SK-N-SH (cell line): ENCODE data around the gene LRRN4CL. TPM values are rescaled to one million over a fixed set of nuclear protein-coding genes. Genes with fewer than 3 reads are reported as not detected.

Experiments
- CTCF ChIA-PET: fragments of 300-600, 350-600 bp; formaldehyde crosslinking; extraction: SDS; loops from one replicate; lab custom pipeline; 2021; lab: Yijun Ruan, JAX
- POLR2A ChIA-PET: fragments of 350-600 bp; sonication (Branson Sonifier 250); formaldehyde crosslinking; extraction: SDS; loops from one replicate; lab custom pipeline; 2020; ENCODE audit warnings: antibody characterized with exemption, inconsistent platforms; lab: Yijun Ruan, JAX
- DNase-seq: peaks from one replicate; pipeline ENCODE4 v3.0.0; 2012
- H2AFZ ChIP-seq: fragments of 200-600 bp; sonication (generic); 2 replicates; pipeline ENCODE4 v1.8.1; 2016; ENCODE audit warnings: antibody characterized with exemption, mild to moderate bottlenecking, low read depth
- H3F3A ChIP-seq: fragments of 200-600 bp; sonication (generic); replicated peaks from 2 replicates; pipeline ENCODE3; 2016; ENCODE audit warnings: antibody characterized with exemption, mild to moderate bottlenecking; ENCODE audit not compliant: insufficient read depth
- H3K27ac ChIP-seq, 2 experiments: fragments of 200-500 bp in 1 of 2; fragments of 200-600 bp in 1 of 2; sonication (Bioruptor generic) in 1 of 2; sonication (generic), shearing (Covaris generic) in 1 of 2; 2 replicates each; pipeline versions ENCODE4 v1.5.1 to v1.6.1; 2014 to 2016; ENCODE audit warnings: low read depth in 2 of 2, inconsistent platforms in 1 of 2, low read length in 1 of 2, mild to moderate bottlenecking in 1 of 2, mixed read lengths in 1 of 2
- H3K27me3 ChIP-seq: fragments of 200-600 bp; sonication (generic), shearing (Covaris generic); 2 replicates; pipeline ENCODE4 v1.6.1; 2016; ENCODE audit warnings: mixed run types; ENCODE audit not compliant: insufficient read depth
- H3K36me3 ChIP-seq, 2 experiments: fragments of 200-500 bp in 1 of 2; fragments of 200-600 bp in 1 of 2; sonication (Bioruptor generic) in 1 of 2; sonication (generic) in 1 of 2; replicated peaks in 1 of 2; 2 replicates each; pipeline versions ENCODE3 to v1.5.1; 2014 to 2016; ENCODE audit warnings: low read length in 1 of 2, mild to moderate bottlenecking in 1 of 2; ENCODE audit not compliant: insufficient read depth in 2 of 2, control insufficient read depth in 1 of 2
- H3K4me1 ChIP-seq, 2 experiments: fragments of 200-500 bp in 1 of 2; fragments of 200-600 bp in 1 of 2; sonication (Bioruptor generic) in 1 of 2; sonication (generic), shearing (Covaris generic) in 1 of 2; 2 replicates each; pipeline versions ENCODE4 v1.5.1 to v1.6.1; 2014 to 2016; ENCODE audit warnings: low read depth in 1 of 2, low read length in 1 of 2, mixed run types in 1 of 2; ENCODE audit not compliant: insufficient read depth in 2 of 2, control insufficient read depth in 1 of 2
- H3K4me2 ChIP-seq: fragments of 200-600 bp; sonication (generic), shearing (Covaris generic); 2 replicates; pipeline ENCODE4 v1.6.1; 2017; ENCODE audit warnings: mixed run types
- H3K4me3 ChIP-seq, 2 experiments: fragments of 200-500 bp in 1 of 2; fragments of 200-600 bp in 1 of 2; sonication (Bioruptor generic) in 1 of 2; sonication (generic), shearing (Covaris generic) in 1 of 2; 2 replicates each; pipeline versions ENCODE4 v1.5.1 to v1.8.1; 2014 to 2016; ENCODE audit warnings: low read depth in 2 of 2, inconsistent platforms in 1 of 2, low read length in 1 of 2, mild to moderate bottlenecking in 1 of 2, mixed read lengths in 1 of 2, moderate library complexity in 1 of 2
- H3K79me2 ChIP-seq: fragments of 200-600 bp; sonication (generic); 2 replicates; pipeline ENCODE4 v1.8.1; 2017; ENCODE audit warnings: mild to moderate bottlenecking; ENCODE audit not compliant: insufficient read depth
- H3K9ac ChIP-seq: fragments of 200-600 bp; sonication (generic); 2 replicates; pipeline ENCODE4 v1.6.1; 2017; ENCODE audit warnings: mixed run types
- H3K9me2 ChIP-seq: fragments of 200-600 bp; sonication (generic); 2 replicates; pipeline ENCODE4 v1.6.1; 2017; ENCODE audit warnings: mixed run types
- H3K9me3 ChIP-seq: fragments of 200-600 bp; sonication (generic); 2 replicates; pipeline ENCODE4 v1.6.1; 2017; ENCODE audit warnings: mixed run types, mild to moderate bottlenecking, moderate library complexity
- H4K20me1 ChIP-seq: fragments of 200-600 bp; sonication (generic); 2 replicates; pipeline ENCODE4 v1.6.1; 2017; ENCODE audit warnings: mild to moderate bottlenecking, mixed run types; ENCODE audit not compliant: insufficient read depth
- EZH2phosphoT487 ChIP-seq: fragments of 200-600 bp; sonication (generic); IDR thresholded peaks from 2 replicates; pipeline ENCODE4 v1.6.1; 2017; ENCODE audit warnings: low read depth, mixed run types, mild to moderate bottlenecking, antibody characterized with exemption, moderate library complexity, borderline replicate concordance
- GABPA ChIP-seq: IDR thresholded peaks from 2 replicates; pipeline ENCODE4 v1.4.0; 2012; ENCODE audit warnings: low read depth, mild to moderate bottlenecking
- GATA2 ChIP-seq: sonication (generic); formaldehyde crosslinking; IDR thresholded peaks from 2 replicates; pipeline ENCODE4 v1.5.0; 2020; ENCODE audit warnings: mild to moderate bottlenecking, missing genetic modification reagents
- IRF3 ChIP-seq: fragments of 150-350 bp; IDR thresholded peaks from 2 replicates; pipeline ENCODE4 v1.6.1; 2016; ENCODE audit warnings: mild to moderate bottlenecking, low read depth, low read length
- MAX ChIP-seq: IDR thresholded peaks from 2 replicates; pipeline ENCODE4 v1.4.0; 2012; ENCODE audit warnings: low read depth
- MEF2A ChIP-seq: IDR thresholded peaks from 2 replicates; pipeline ENCODE4 v1.4.0; 2012; ENCODE audit warnings: low read depth, borderline replicate concordance
- POLR2AphosphoS5 ChIP-seq: IDR thresholded peaks from 2 replicates; pipeline ENCODE4 v1.6.1; 2012; ENCODE audit warnings: low read depth, low read length
- RAD21 ChIP-seq: IDR thresholded peaks from 2 replicates; pipeline ENCODE4 v1.6.1; 2012; ENCODE audit warnings: mild to moderate bottlenecking, low read length
- YY1 ChIP-seq: IDR thresholded peaks from 2 replicates; pipeline ENCODE4 v1.4.0; 2012; ENCODE audit warnings: low read depth, mild to moderate bottlenecking
- WGBS: methylation state at CpG from one replicate; pipeline ENCODE4 v1.1.6; 2017; ENCODE audit warnings: low lambda C conversion rate; 5-methylcytosine and 5-hydroxymethylcytosine counted together
- polyA plus RNA-seq, 3 experiments: library from polyadenylated mRNA; depleted of rRNA; stranded (reverse); fragments of >200 nt; gene quantifications; 2 replicates each; pipeline ENCODE4 v1.2.3, GENCODE V29; 2012

LRRN4CL gene
- polyA plus RNA-seq, 1 of the 3 experiments (the other 2 are of a cell fraction), result 0.08 TPM

- Histone ChIP-seq H3K27ac (peak overlapping the region; percentile 99), H3K4me1 (peaks cover 12 to 21% of the 10 kb centered on the region in 2 experiments; a peak in 3 of 4 replicates), H4K20me1 (peaks cover 36% of the 10 kb centered on the region), H3K9me2 (no peaks in the 10 kb centered on the region), H3K36me3 (peaks cover 36 to 48% of the 10 kb centered on the region in 2 experiments), H3F3A (peaks cover 26% of the 10 kb centered on the region), H3K4me3 (peak overlapping the region; percentile 89 to 92), H3K27me3 (no peaks in the 10 kb centered on the region), H3K9me3 (no peaks in the 10 kb centered on the region), H2AFZ (no peak overlapping the region), H3K9ac (peak overlapping the region; percentile 88), H3K79me2 (peaks cover 84% of the 10 kb centered on the region), H3K4me2 (peak overlapping the region; percentile 93)
- 2% methylated on average over 34 of the region's 51 CpGs for WGBS
- no peak for DNase-seq
- TF ChIP-seq MAX, result no peak
- 0 out of 2 replicates have a peak, but pooled peaks have one; percentile 30 for TF ChIP-seq YY1
- POLR2A ChIA-PET, result interaction anchor here (0.8 to 4.5 kb wide), 14 partner anchors 9 to 154 kb away, joined by 3 to 33 read pairs (median 11); partner anchors contain the start of genes C11orf98, CSKMT, LBHD1 and MTA2
- CTCF ChIA-PET, result interaction anchor here (0.7 to 2.3 kb wide), 6 partner anchors 20 to 100 kb away, joined by 3 to 9 read pairs (median 4); partner anchors contain the start of genes BSCL2 and TMEM179B
Observed at GRCh38 chr11:62726156-62726914, 37.0 kb upstream of the LRRN4CL start.

- Histone ChIP-seq H3K79me2 (peaks cover 84% of the 10 kb centered on the region), H3K4me2 (peak overlapping the region; percentile 93), H3K27ac (peak overlapping the region; percentile 99; a peak in 3 of 4 replicates), H3K9me3 (no peaks in the 10 kb centered on the region), H3K9ac (peak overlapping the region; percentile 88), H3F3A (peaks cover 26% of the 10 kb centered on the region), H3K36me3 (peaks cover 42 to 54% of the 10 kb centered on the region in 2 experiments), H2AFZ (no peak overlapping the region), H3K4me3 (peak overlapping the region; percentile 89 to 92), H4K20me1 (peaks cover 36% of the 10 kb centered on the region), H3K27me3 (no peaks in the 10 kb centered on the region), H3K4me1 (peaks cover 12 to 21% of the 10 kb centered on the region in 2 experiments; a peak in 3 of 4 replicates), H3K9me2 (no peaks in the 10 kb centered on the region)
- TF ChIP-seq POLR2AphosphoS5, result no peak
- TF ChIP-seq MEF2A, result no peak
- no peak for TF ChIP-seq RAD21
- no peak for TF ChIP-seq EZH2phosphoT487
- TF ChIP-seq GABPA, result no peak
- TF ChIP-seq GATA2 (CRISPR knock-in tag), result no peak
- TF ChIP-seq IRF3, result no peak
- under 1% methylated on average over 7 of the region's 7 CpGs for WGBS
- DNase-seq, result no peak
- ChIA-PET POLR2A (interaction anchor here (1.0 to 4.5 kb wide), 5 partner anchors 8 to 124 kb away, joined by 3 to 24 read pairs (median 5); partner anchors contain the start of gene MTA2), CTCF (interaction anchor here (0.7 to 2.3 kb wide), 5 partner anchors 19 to 61 kb away, joined by 3 to 9 read pairs (median 5); partner anchors contain the start of genes BSCL2 and TMEM179B)
Observed at GRCh38 chr11:62725646-62726045, 36.3 kb upstream of the LRRN4CL start.
